Caki2 (cell line): ENCODE data around the gene F13B. TPM values are rescaled to one million over a fixed set of nuclear protein-coding genes. Genes with fewer than 3 reads are reported as not detected.
"Not testable (repeated sequence)": the region's sequence is repeated elsewhere in the genome, so short reads cannot be mapped to it uniquely, and the experiment has no call there.

ENCODE experiments used
- DNase-seq: peaks from one replicate; pipeline ENCODE4 v3.0.0-alpha.2; 2015; ENCODE audit warnings: low read depth
- in situ Hi-C: cut with HindIII; loops from 2 replicates; pipeline ENCODE4 v1.10.0; 2016; ENCODE audit warnings: low sequenced_read_pairs, low pct_unique_long_range_greater_than_20kb, mixed read lengths
- total RNA-seq: library from RNA; depleted of rRNA; stranded (reverse); fragments of >200 nt; shearing (Covaris generic); gene quantifications from 2 replicates; pipeline ENCODE4 v1.2.3, GENCODE V29; 2014; ENCODE audit warnings: low replicate concordance

The F13B gene
- total RNA-seq, 1 experiment from 2014 or later, result not detected

DNA sequence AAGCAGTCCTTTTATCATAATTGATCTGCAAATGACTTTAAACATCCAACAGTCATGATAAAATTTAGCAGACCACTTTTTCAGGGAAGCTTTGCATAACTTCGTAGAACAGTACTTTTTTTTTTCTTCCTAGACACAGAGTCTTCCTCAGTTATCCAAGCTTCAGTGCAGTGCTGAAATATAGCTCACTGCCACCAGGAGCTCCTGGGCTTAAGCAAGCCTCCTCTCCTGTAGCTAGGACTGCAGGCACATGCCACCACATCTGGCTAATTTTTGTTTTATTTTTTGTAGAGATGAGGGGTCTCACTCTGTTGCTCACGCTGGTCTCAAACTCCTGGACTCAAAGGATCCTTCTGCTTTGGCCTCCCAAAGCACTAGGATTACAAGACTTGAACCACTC lies 3.8 kb downstream of the F13B start:
- DNase-seq, result no peak
- in situ Hi-C loops, result no loop called here

DNA sequence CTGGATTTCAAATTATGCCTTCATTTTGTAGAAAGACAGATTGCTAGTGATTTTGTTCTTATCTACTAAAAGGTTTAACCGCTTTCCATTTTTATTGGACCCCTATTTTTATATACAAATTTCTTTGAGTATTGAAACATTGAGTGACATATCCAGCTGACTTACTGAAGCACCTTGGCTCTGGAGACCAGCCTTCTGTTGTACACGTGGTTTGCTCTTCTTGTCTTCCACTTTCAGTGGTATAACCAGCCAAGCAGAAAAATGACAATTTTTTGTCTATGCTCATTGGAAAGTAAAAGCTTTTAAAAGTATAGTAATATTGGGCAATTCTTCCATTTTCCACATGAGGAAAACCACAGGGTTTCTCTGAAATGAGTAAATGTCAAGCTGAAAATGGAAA lies 4.4 kb downstream of the F13B start:
- no peak for DNase-seq
- in situ Hi-C loops, result no loop called here

DNA sequence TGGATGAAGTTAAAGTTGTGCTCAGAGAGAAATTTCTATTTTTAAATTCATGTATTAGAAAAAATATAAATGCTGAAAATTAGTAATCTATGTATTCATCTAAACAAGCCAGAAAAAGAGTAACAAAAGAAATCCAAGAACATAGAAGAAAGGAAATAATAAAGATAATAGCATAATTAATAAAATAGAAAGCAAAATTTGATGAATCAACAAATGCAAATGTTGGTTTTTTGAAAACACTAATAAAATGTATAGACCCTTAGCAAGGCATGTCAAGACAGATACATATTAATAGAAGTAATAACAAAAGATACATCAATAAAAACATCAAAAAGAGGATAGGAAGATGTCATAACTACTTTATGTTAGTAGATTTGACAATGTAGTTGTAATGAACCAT lies 18.0 kb downstream of the F13B start:
- in situ Hi-C loops, result no loop called here
- no peak for DNase-seq

DNA sequence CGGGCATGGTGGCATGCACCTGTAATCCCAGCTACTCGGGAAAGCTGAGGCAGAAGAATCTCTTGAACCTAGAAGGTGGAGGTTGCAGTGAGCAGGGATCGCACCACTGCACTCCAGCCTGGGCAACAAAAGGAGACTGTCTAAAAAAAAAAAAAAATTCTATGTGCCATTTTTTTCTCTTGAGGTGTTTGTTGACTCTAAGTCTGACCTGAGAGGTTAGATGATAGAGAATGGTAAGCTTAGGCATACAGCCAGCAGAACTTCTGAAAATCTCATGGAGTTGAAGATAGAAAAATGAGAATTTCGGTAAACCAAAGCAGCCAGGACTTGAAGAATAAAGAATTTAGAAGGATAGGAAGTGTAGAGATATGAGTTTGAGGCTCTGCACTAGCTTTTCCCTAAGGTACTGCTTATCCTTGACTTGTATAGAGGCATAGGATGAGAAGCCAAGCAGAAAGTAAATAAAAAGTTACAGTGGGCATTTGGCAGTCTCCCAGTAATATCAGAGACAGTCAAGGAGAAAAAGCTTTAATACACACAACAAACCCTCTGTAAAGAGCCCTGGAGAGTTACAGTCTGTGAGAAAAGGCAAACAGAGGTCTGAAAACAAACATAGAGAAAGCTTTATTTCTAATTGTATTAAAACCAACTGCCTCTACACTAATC lies 24.3 kb downstream of the F13B start:
- in situ Hi-C loops, result no loop called here

GRCh38 chr1:197041486-197042353 lies 25.3 kb downstream of the F13B start:
- in situ Hi-C loops, result no loop called here
- DNase-seq, result no peak

More for the DNA sequence above, 24.3 kb downstream of the F13B start:
- DNase-seq, result peak; percentile 80

GRCh38 chr1:197036861-197037260 lies 30.2 kb downstream of the F13B start:
- in situ Hi-C loops, result no loop called here
- DNase-seq, result no peak

- DNase-seq, in situ Hi-C loops: not testable (repeated sequence)
Observed at GRCh38 chr1:197034631-197035339, 32.3 kb downstream of the F13B start.

- in situ Hi-C loops, result no loop called here
- no peak for DNase-seq
Observed at GRCh38 chr1:197029749-197030148, 37.3 kb downstream of the F13B start.

GRCh38 chr1:197027359-197027758 lies 39.7 kb downstream of the F13B start:
- in situ Hi-C loops, result no loop called here
- DNase-seq, result peak; percentile 51

DNA sequence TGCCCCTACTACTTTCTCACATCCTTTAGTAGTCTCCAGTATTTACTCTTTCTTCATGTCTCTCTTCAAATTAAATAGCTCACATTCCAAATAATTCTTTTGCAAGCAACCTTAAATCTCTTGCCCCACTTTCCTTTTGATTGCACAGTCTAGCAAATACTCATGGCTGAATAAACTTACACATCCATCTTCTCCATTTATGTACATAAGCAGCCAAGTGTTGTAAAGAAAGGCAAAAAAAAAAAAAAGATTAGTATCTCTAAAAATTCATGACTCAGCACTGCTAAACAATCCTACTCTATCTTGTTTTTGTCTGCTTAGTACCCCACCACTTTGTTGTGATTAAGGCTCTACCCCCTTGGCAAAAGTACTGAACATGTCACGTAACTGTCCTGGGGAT lies 42.6 kb downstream of the F13B start:
- in situ Hi-C loops, result no loop called here
- DNase-seq, result peak; percentile 57

- in situ Hi-C loops, result no loop called here
- no peak for DNase-seq
Observed at GRCh38 chr1:197021716-197022115, 45.3 kb downstream of the F13B start.

DNA sequence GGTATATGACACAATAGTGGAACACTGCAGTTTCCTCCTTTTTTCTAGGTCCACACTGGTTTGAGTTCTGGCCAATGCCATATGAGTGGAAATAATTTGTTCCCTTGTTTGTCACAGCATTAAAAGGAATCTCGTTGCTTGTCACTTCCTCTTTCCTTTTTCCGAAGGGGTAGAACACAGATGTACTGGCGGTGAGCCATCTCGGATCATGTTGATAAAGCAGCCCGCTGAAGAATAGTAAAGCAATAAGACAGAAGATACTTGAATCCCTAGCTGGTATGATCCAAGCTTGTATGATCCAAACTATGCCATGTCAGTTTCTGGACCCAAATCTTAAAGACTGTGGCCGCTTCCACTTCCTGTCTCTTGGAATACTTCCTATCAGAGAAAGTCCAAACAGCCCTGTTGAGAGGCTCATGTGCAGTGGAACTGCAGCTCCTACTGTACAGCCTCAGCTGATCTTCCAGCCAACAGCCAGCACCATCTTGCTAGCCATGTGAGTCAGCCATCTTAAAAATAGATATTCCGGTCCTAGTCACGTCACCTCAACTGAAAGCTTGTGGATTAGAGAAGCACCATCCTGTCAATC lies 49.4 kb downstream of the F13B start:
- no peak for DNase-seq
- in situ Hi-C loops, result no loop called here

DNA sequence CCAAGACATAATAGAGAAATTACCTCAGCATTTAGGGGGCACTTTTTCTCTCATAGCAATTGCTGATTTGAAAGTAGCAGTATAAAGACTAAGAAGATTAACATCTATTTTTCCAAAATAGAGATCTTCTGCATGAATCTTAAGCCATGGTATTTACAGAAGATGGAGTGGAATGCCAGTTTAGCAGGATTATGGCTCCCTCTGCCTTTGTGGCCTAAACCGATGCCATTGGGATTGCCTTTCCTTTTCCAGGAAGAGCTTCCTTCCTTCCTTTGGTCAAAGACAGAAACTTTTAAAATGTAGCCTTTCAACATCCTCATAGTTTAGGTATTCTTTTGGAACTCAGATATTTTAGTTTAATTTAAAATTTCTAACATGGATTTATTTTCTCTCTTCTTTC lies 50.3 kb downstream of the F13B start:
- in situ Hi-C loops, result no loop called here
- DNase-seq, result no peak

DNA sequence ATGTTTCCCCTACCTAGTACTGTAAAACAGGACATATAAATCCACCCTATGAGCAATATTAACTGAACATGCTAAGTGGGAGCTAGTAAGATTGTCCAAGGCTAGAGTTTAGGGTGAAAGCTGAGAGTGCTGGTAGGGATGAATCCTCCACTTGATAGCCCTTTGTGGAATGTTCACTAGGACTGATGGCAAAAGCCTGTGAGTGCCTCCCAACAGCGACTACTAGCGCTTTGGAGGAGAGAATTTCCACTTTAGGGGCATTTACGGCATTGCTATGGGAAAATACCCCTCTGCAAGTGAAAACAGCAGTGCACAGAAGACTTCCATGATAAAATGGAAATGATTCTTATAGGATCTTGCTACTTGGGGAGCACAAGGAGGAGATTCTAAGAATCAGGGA lies 53.8 kb downstream of the F13B start:
- in situ Hi-C loops, result no loop called here
- DNase-seq, result no peak

DNA sequence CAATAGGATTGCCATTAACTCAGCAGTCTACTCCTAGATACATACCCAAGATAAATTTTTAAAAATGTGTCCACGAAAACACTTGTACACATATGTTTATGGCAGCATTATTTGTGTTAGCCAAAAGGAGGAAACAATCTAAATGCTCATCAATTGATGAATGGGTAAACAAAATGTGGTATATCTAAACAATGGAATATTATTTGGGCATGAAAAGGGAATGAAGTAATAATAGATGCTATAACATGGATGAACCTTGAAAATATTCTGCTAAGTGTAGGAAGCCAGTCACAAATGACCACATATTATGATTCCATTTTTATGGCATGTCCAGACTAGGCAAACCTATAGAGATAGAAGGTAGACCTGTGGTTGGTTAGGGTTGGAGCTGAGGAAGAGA lies 55.4 kb downstream of the F13B start:
- DNase-seq, result no peak
- in situ Hi-C loops, result no loop called here

- in situ Hi-C loops, result no loop called here
- no peak for DNase-seq
Observed at GRCh38 chr1:197008861-197009260, 58.2 kb downstream of the F13B start.

DNA sequence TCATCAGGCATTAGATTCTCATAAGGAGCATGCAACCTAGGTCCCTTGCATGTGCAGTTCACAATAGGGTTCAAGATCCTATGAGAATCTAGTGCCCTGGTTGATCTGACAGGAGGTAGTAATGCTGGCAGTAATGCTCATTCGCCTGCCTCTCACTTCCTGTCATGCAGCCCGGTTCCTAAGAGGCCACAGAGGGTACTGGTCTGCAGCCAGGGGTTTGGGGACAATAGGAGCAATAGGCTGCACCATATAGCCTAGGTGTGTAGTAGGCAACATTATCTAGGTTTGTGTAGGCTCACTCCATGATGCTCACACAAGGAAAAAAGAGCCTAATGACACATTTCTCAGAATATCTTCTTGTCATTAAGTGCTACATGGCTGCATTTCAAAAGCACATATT lies 63.9 kb downstream of the F13B start:
- in situ Hi-C loops, result no loop called here
- DNase-seq, result no peak

DNA sequence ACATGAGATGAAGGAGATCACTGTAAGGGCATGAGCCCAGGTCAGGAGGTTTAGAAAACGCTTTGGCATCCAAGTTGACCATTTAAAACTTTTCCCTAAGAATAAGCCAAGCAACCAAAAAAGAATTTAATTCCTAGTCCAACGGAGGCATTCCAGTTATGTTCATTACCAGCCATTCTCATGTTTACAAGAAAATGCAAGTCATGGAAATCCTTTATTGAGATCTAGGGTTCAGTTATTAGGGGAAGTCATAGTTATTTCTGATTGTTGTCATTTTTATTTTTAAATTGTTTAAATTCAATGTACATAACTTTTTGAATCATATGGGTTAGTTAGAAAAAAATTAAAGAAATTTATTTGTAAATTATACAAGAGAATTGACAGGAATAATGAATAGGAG lies 65.2 kb downstream of the F13B start:
- in situ Hi-C loops, result no loop called here
- no peak for DNase-seq

DNA sequence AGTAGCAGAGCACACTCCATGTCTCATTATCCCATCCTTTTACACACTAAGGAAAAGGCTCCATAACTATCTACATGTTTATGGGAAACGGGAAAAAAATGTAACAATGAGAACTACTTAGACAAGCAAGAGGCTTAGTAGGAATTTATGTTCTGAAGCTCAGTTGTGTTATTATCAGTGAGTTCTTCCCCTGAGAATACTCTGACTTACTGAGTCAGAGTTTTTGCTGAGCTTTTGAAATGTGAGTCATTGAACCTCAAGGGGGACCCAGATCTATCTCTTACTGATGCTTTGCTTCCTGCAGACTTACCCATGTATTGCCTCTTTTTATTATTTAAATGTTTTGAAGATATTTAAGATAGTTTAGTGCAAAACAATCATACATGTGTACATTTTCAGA lies 69.6 kb downstream of the F13B start:
- DNase-seq, result no peak
- in situ Hi-C loops, result no loop called here
